Measurements from ENCODE around the gene ARFGEF2. TPM values are rescaled to one million over a fixed set of nuclear protein-coding genes. Genes with fewer than 3 reads are reported as not detected.

Gene ARFGEF2
- total RNA-seq, 1 donor from 2014 or later, result 30.2 TPM

- H3K27ac Mint-ChIP-seq (ENCODE audit: unreplicated experiment), result no peak overlapping the region
- H3K4me3 Mint-ChIP-seq (ENCODE audit: unreplicated experiment), result no peak overlapping the region
- DNase-seq, result no peak
- peaks cover 4% of the 10 kb centered on the region for H3K36me3 Mint-ChIP-seq (ENCODE audit: unreplicated experiment)
- H3K4me1 Mint-ChIP-seq (ENCODE audit: low read depth, unreplicated experiment), result peaks cover 6% of the 10 kb centered on the region
- H3K27me3 Mint-ChIP-seq (ENCODE audit: unreplicated experiment), result peaks cover 2% of the 10 kb centered on the region
- H3K9me3 Mint-ChIP-seq (ENCODE audit: unreplicated experiment), result peaks cover 6% of the 10 kb centered on the region
- no peak for TF ChIP-seq CTCF (IDR thresholded peaks at IDR 0.05; ENCODE audit: partially characterized antibody, unreplicated experiment)
Observed at GRCh38 chr20:48938670-48939069, 17.2 kb downstream of the ARFGEF2 start.

- Mint-ChIP-seq H3K27me3 (ENCODE audit: unreplicated experiment) (no peaks in the 10 kb centered on the region), H3K4me1 (ENCODE audit: low read depth, unreplicated experiment) (no peaks in the 10 kb centered on the region), H3K36me3 (ENCODE audit: unreplicated experiment) (no peaks in the 10 kb centered on the region), H3K27ac (ENCODE audit: unreplicated experiment) (no peak overlapping the region), H3K9me3 (ENCODE audit: unreplicated experiment) (peaks cover 5% of the 10 kb centered on the region), H3K4me3 (ENCODE audit: unreplicated experiment) (no peak overlapping the region)
- no peak for DNase-seq
- TF ChIP-seq CTCF (IDR thresholded peaks at IDR 0.05; ENCODE audit: partially characterized antibody, unreplicated experiment), result no peak
Observed at GRCh38 chr20:48940170-48940569, 18.7 kb downstream of the ARFGEF2 start.

GRCh38 chr20:48941467-48941866 lies 20.0 kb downstream of the ARFGEF2 start:
- H3K9me3 Mint-ChIP-seq (ENCODE audit: unreplicated experiment), result peaks cover 5% of the 10 kb centered on the region
- H3K27ac Mint-ChIP-seq (ENCODE audit: unreplicated experiment), result no peak overlapping the region
- no peak for DNase-seq
- no peaks in the 10 kb centered on the region for H3K36me3 Mint-ChIP-seq (ENCODE audit: unreplicated experiment)
- H3K4me1 Mint-ChIP-seq (ENCODE audit: low read depth, unreplicated experiment), result no peaks in the 10 kb centered on the region
- H3K4me3 Mint-ChIP-seq (ENCODE audit: unreplicated experiment), result no peak overlapping the region
- TF ChIP-seq CTCF (IDR thresholded peaks at IDR 0.05; ENCODE audit: partially characterized antibody, unreplicated experiment), result no peak
- no peaks in the 10 kb centered on the region for H3K27me3 Mint-ChIP-seq (ENCODE audit: unreplicated experiment)

- Mint-ChIP-seq H3K36me3 (ENCODE audit: unreplicated experiment) (no peaks in the 10 kb centered on the region), H3K27me3 (ENCODE audit: unreplicated experiment) (no peaks in the 10 kb centered on the region), H3K27ac (ENCODE audit: unreplicated experiment) (no peak overlapping the region), H3K9me3 (ENCODE audit: unreplicated experiment) (no peaks in the 10 kb centered on the region), H3K4me3 (ENCODE audit: unreplicated experiment) (no peak overlapping the region), H3K4me1 (ENCODE audit: low read depth, unreplicated experiment) (no peaks in the 10 kb centered on the region)
- no peak for DNase-seq
- TF ChIP-seq CTCF (IDR thresholded peaks at IDR 0.05; ENCODE audit: partially characterized antibody, unreplicated experiment), result no peak
Observed at GRCh38 chr20:48942730-48943129, 21.2 kb downstream of the ARFGEF2 start.

- H3K4me1 Mint-ChIP-seq (ENCODE audit: low read depth, unreplicated experiment), result no peaks in the 10 kb centered on the region
- DNase-seq, result no peak
- no peaks in the 10 kb centered on the region for H3K27me3 Mint-ChIP-seq (ENCODE audit: unreplicated experiment)
- no peaks in the 10 kb centered on the region for H3K9me3 Mint-ChIP-seq (ENCODE audit: unreplicated experiment)
- TF ChIP-seq CTCF (IDR thresholded peaks at IDR 0.05; ENCODE audit: partially characterized antibody, unreplicated experiment), result no peak
- no peak overlapping the region for H3K27ac Mint-ChIP-seq (ENCODE audit: unreplicated experiment)
- no peaks in the 10 kb centered on the region for H3K36me3 Mint-ChIP-seq (ENCODE audit: unreplicated experiment)
- no peak overlapping the region for H3K4me3 Mint-ChIP-seq (ENCODE audit: unreplicated experiment)
Observed at GRCh38 chr20:48944663-48945297, 23.3 kb downstream of the ARFGEF2 start.

All from glutamatergic neuron (in vitro differentiated cells).